Liver (tissue), 3 donors: ENCODE data around the gene ZNF879.

Experiments
- CTCF ChIP-seq: fragments of 150-350 bp; IDR thresholded peaks from 2 replicates; pipeline ENCODE4 v1.5.1; 2017; ENCODE audit warnings: improper control_type of control experiment, low read depth, low read length; ENCODE audit not compliant: missing input control
- EGR1 ChIP-seq, 2 donors: IDR thresholded peaks; 2 replicates each; pipeline ENCODE4 v1.6.1; 2016 to 2018; ENCODE audit warnings: antibody characterized with exemption in 2 of 2, low read depth in 2 of 2
- HNF4G ChIP-seq: IDR thresholded peaks from 2 replicates; pipeline ENCODE4 v1.6.1; 2016; ENCODE audit warnings: antibody characterized with exemption
- JUND ChIP-seq, 2 donors: IDR thresholded peaks; 2 replicates each; pipeline ENCODE4 v1.6.1; 2016; ENCODE audit warnings: antibody characterized with exemption in 2 of 2
- MAX ChIP-seq: IDR thresholded peaks from 2 replicates; pipeline ENCODE4 v1.6.1; 2016; ENCODE audit warnings: antibody characterized with exemption
- REST ChIP-seq: IDR thresholded peaks from 2 replicates; pipeline ENCODE4 v1.6.1; 2016; ENCODE audit warnings: antibody characterized with exemption, mild to moderate bottlenecking
- RXRA ChIP-seq, 2 donors: IDR thresholded peaks; 2 replicates each; pipeline ENCODE4 v1.6.1; 2017 to 2018; ENCODE audit warnings: antibody characterized with exemption in 2 of 2, mild to moderate bottlenecking in 1 of 2
- SP1 ChIP-seq: IDR thresholded peaks from 2 replicates; pipeline ENCODE4 v1.6.1; 2018; ENCODE audit warnings: antibody characterized with exemption, mild to moderate bottlenecking
- TAF1 ChIP-seq: conservative IDR thresholded peaks from 2 replicates; pipeline ENCODE4 v1.6.1; 2016; ENCODE audit warnings: antibody characterized with exemption, mild to moderate bottlenecking
- YY1 ChIP-seq: IDR thresholded peaks from 2 replicates; pipeline ENCODE4 v1.6.1; 2016; ENCODE audit warnings: antibody characterized with exemption, mild to moderate bottlenecking
- ZBTB33 ChIP-seq: IDR thresholded peaks from 2 replicates; pipeline ENCODE4 v1.6.1; 2016; ENCODE audit warnings: antibody characterized with exemption
- donor health status: healthy.
- donor health status: healthy.

- TF ChIP-seq CTCF = no peak
- TF ChIP-seq REST = no peak
- no peak for TF ChIP-seq SP1
- TF ChIP-seq MAX = no peak
- no peak for TF ChIP-seq EGR1 (IDR thresholded peaks at IDR 0.05; ENCODE audit: low read depth in 2 of 2)
- no peak for TF ChIP-seq HNF4G
- no peak for TF ChIP-seq JUND (IDR thresholded peaks at IDR 0.05)
- no peak for TF ChIP-seq YY1
- no peak for TF ChIP-seq TAF1
- no peak for TF ChIP-seq RXRA (IDR thresholded peaks at IDR 0.05)
- no peak for TF ChIP-seq ZBTB33
These were observed 39.9 kb upstream of the ZNF879 start for GRCh38 chr5:178983728-178984127.
